Measurements from ENCODE around the gene HPN.
A peak's percentile ranks its signal among the peaks of the same experiment; 100 is the strongest.

The HPN gene

DNA sequence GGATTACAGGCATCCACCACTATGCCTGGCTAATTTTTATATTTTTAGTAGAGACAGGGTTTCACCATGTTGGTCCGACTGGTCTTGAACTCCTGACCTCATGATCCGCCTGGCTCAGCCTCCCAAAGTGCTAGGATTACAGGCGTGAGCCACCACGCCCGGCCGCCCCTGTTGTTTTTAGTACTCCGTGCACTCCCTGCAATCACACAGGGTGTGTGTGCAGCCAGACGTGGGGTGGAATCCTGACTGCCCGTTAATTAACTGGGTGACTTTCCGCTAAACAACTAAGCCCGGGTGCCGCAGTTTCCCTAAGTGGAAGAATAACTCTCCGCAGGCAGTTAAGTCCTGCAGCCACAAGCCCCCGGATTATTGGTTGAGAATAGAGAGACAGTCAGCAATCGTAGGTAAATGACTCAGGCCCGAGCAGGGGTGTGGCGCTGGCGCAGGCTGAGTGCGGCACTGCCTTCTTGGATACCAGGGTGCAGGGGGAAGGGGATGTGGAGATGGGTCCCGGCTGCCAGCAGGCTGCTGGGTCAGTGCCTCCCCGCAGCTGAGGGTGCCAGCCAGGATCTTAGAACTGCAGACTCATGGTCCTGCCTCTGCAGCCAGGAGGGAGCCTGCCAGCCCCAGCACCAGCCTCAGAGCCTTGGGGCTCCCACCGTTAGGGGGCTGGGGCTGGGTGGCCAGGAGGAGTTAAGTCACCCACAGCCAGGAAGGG is 68.0 kb downstream of the HPN start:
- Histone ChIP-seq H3K9ac (ENCODE audit: low read length) (no peak overlapping the region), H3K36me3 (ENCODE audit: control insufficient read depth, insufficient read depth, low read length) (no peaks in the 10 kb centered on the region), H3K4me1 (ENCODE audit: control insufficient read depth, insufficient read depth, low read length) (peaks cover 3% of the 10 kb centered on the region; the same call in 1 of the 2 replicates), H3K27ac (ENCODE audit: low read depth, low read length) (no peak overlapping the region), H3K4me3 (ENCODE audit: low read depth, low read length) (no peak overlapping the region), H3K9me3 (ENCODE audit: control insufficient read depth, insufficient read depth, low read depth, low read length) (peaks cover 6% of the 10 kb centered on the region; the same call in 1 of the 2 replicates), H3K27me3 (ENCODE audit: control insufficient read depth, insufficient read depth, low read length) (no peaks in the 10 kb centered on the region)

- Histone ChIP-seq H3K36me3 (ENCODE audit: control insufficient read depth, insufficient read depth, low read length) (no peaks in the 10 kb centered on the region), H3K4me3 (ENCODE audit: low read depth, low read length) (no peak overlapping the region), H3K9me3 (ENCODE audit: control insufficient read depth, insufficient read depth, low read depth, low read length) (no peaks in the 10 kb centered on the region), H3K4me1 (ENCODE audit: control insufficient read depth, insufficient read depth, low read length) (peaks cover 13% of the 10 kb centered on the region), H3K27me3 (ENCODE audit: control insufficient read depth, insufficient read depth, low read length) (no peaks in the 10 kb centered on the region; the same call in 1 of the 2 replicates), H3K9ac (ENCODE audit: low read length) (no peak overlapping the region), H3K27ac (ENCODE audit: low read depth, low read length) (no peak overlapping the region)
These were observed 69.5 kb downstream of the HPN start for GRCh38 chr19:35110974-35111373.

- H3K9me3 ChIP-seq (ENCODE audit: control insufficient read depth, insufficient read depth, low read depth, low read length), result no peaks in the 10 kb centered on the region
These were observed 71.6 kb downstream of the HPN start for GRCh38 chr19:35112995-35113688.

GRCh38 chr19:35114353-35115176 is 73.0 kb downstream of the HPN start:
- Histone ChIP-seq H3K4me3 (ENCODE audit: low read depth, low read length) (peak overlapping the region; percentile 49), H3K27me3 (ENCODE audit: control insufficient read depth, insufficient read depth, low read length) (no peaks in the 10 kb centered on the region; the same call in 1 of the 2 replicates), H3K9me3 (ENCODE audit: control insufficient read depth, insufficient read depth, low read depth, low read length) (no peaks in the 10 kb centered on the region), H3K27ac (ENCODE audit: low read depth, low read length) (no peak overlapping the region), H3K4me1 (ENCODE audit: control insufficient read depth, insufficient read depth, low read length) (peaks cover 30% of the 10 kb centered on the region), H3K36me3 (ENCODE audit: control insufficient read depth, insufficient read depth, low read length) (no peaks in the 10 kb centered on the region), H3K9ac (ENCODE audit: low read length) (peak overlapping the region; percentile 0)

More at GRCh38 chr19:35112995-35113688, 71.6 kb downstream of the HPN start:
- Histone ChIP-seq H3K4me3 (ENCODE audit: low read depth, low read length) (no peak overlapping the region), H3K4me1 (ENCODE audit: control insufficient read depth, insufficient read depth, low read length) (peaks cover 19% of the 10 kb centered on the region), H3K27ac (ENCODE audit: low read depth, low read length) (no peak overlapping the region), H3K36me3 (ENCODE audit: control insufficient read depth, insufficient read depth, low read length) (no peaks in the 10 kb centered on the region), H3K27me3 (ENCODE audit: control insufficient read depth, insufficient read depth, low read length) (no peaks in the 10 kb centered on the region; the same call in 1 of the 2 replicates), H3K9ac (ENCODE audit: low read length) (no peak overlapping the region)

- Histone ChIP-seq H3K4me3 (ENCODE audit: low read depth, low read length) (peak within 1 kb of the TSS; percentile 49), H3K9ac (ENCODE audit: low read length) (peak within 1 kb of the TSS; percentile 0), H3K36me3 (ENCODE audit: control insufficient read depth, insufficient read depth, low read length) (no peaks in the 10 kb centered on the region), H3K9me3 (ENCODE audit: control insufficient read depth, insufficient read depth, low read depth, low read length) (no peaks in the 10 kb centered on the region), H3K27ac (ENCODE audit: low read depth, low read length) (no peak within 1 kb of the TSS), H3K4me1 (ENCODE audit: control insufficient read depth, insufficient read depth, low read length) (peaks cover 31% of the 10 kb centered on the region), H3K27me3 (ENCODE audit: control insufficient read depth, insufficient read depth, low read length) (no peaks in the 10 kb centered on the region; the same call in 1 of the 2 replicates)
These were observed 73.8 kb downstream of the HPN start, which contains the start of gene FXYD3 for GRCh38 chr19:35115177-35115951. Gene FXYD3, plus strand, starts transcription at chr19:35115823. Its CDS starts 3,554 bp downstream, at chr19:35119377.

Data from HUES6 (cell line).